Stimulated activated naive B cell treated with anti-CD40 and anti-IgM and Interleukin-4, amounts not matched to agents 10 μg/mL and 1 μg/mL and 100 μg/mL, for 72 hours (primary cell): Measurements from ENCODE around the gene AKAP11.
"Not testable (repeated sequence)": the region's sequence is repeated elsewhere in the genome, so short reads cannot be mapped to it uniquely, and the experiment has no call there.

Experiments used
- ATAC-seq, 2 donors: fragments of 150-1000 bp; cut with Tn5 transposase; replicated peaks; 2 replicates each; pipeline ENCODE4 v1.10.0; 2021; ENCODE audit warnings: moderate library complexity in 1 of 2
- DNase-seq: peaks from one replicate; pipeline ENCODE4 v3.0.0; 2021
- H3K27ac Mint-ChIP-seq: one replicate; pipeline ENCODE4 v1.8.0; 2022; ENCODE audit warnings: mild to moderate bottlenecking, mixed read lengths
- H3K27me3 Mint-ChIP-seq, 2 donors: one replicate each; pipeline ENCODE4 v1.8.0; 2022; ENCODE audit warnings: mixed read lengths in 2 of 2
- H3K36me3 Mint-ChIP-seq, 2 donors: one replicate each; pipeline ENCODE4 v1.8.0; 2022; ENCODE audit warnings: mixed read lengths in 2 of 2, mild to moderate bottlenecking in 1 of 2
- H3K4me1 Mint-ChIP-seq, 2 donors: one replicate each; pipeline ENCODE4 v1.8.0; 2022; ENCODE audit warnings: mixed read lengths in 2 of 2, mild to moderate bottlenecking in 1 of 2
- H3K4me3 Mint-ChIP-seq, 2 donors: one replicate each; pipeline ENCODE4 v1.8.0; 2022; ENCODE audit warnings: mild to moderate bottlenecking in 2 of 2, mixed read lengths in 2 of 2, moderate library complexity in 1 of 2
- H3K9me3 Mint-ChIP-seq, 2 donors: one replicate each; pipeline ENCODE4 v1.8.0; 2022; ENCODE audit warnings: mixed read lengths in 2 of 2, mild to moderate bottlenecking in 1 of 2

Gene AKAP11, protein sequence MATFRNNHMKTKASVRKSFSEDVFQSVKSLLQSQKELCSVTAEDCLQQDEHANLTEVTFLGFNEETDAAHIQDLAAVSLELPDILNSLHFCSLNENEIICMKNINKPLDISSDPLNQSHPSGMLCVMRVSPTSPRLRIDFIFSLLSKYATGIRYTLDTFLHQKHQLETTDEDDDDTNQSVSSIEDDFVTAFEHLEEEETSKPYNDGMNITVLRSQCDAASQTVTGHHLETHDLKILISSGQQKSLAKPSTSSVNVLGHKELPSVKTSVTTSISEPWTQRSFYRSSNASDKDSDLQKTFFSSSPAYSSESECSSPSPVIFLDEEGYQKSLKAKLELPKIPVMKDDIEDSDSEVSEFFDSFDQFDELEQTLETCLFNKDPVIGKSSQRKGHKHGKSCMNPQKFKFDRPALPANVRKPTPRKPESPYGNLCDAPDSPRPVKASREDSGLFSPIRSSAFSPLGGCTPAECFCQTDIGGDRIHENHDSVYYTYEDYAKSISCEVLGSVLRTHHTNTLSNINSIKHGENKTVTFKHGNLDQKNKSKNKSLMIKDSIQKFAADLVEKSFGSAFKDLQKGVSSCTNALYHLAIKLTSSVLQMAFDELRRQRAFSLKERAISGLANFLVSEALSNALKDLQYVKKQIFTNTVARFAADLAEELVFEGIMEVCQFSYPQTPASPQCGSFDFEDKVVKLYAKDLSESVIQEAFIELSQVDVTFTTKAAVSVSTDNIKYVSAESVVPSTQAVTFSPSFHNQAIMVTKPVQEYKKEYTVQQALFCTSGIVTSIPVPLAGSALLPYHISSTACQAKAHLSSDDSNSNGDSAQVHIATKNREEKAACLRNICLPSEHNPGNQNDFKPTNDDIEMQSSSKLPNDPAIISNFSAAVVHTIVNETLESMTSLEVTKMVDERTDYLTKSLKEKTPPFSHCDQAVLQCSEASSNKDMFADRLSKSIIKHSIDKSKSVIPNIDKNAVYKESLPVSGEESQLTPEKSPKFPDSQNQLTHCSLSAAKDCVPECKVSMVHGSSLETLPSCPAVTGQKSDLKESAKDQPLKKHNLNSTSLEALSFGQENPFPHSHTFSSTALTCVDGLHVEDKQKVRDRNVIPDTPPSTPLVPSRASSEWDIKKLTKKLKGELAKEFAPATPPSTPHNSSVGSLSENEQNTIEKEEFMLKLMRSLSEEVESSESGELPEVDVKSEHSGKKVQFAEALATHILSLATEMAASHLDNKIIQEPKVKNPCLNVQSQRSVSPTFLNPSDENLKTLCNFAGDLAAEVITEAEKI (N-terminal part only)

DNA sequence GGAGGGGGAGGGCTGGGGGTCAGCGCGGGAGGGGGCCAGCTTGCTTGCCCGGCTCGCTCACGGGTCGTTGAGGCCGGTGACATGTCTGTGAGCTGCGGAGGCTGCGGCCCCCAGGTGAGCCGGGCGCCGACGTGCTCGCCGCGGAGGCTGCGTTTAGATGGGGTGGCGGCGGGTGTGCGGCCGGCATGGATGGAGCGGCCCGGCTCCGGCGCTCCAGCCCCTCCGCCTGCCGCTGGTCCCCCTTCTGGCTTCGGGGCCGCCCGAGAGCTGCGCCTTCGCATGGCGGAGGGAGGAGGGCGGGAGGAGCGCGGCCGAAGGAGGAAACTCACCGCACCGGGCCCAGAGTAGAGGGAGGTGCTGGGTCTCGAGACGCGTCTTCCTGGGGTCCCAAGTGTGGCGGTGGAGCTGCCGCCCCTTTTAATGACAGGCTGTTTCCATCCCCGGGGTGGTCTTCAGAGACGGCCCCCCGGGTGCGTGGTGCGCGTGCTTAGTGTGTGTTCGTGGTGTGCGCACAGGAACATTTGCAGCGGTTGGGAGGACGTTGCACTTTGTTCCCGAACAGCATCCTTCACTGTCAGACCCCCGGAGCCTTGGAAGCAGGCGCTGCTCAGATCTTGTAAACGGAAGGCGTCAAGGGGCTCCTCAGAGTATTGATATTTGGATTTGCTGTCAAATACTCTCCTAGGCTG, at the start of gene AKAP11:
TSS of gene AKAP11 (plus strand) at position 38 of the 689 bp plus-strand sequence. CDS start 14,197 bp downstream, outside the sequence.
- H3K4me1 Mint-ChIP-seq: peaks cover 28 to 60% of the 10 kb centered on the region in 2 donors
- H3K4me3 Mint-ChIP-seq: peak within 1 kb of the TSS; percentile 96 to 97
- H3K27ac Mint-ChIP-seq: peak within 1 kb of the TSS; percentile 99
- peak; percentile 39 to 47 for ATAC-seq
- H3K36me3 Mint-ChIP-seq: peaks cover 14 to 24% of the 10 kb centered on the region in 2 donors
- H3K9me3 Mint-ChIP-seq: peaks cover 10 to 14% of the 10 kb centered on the region in 2 donors
- no peaks in the 10 kb centered on the region for H3K27me3 Mint-ChIP-seq
- peak; percentile 51 for DNase-seq

DNA sequence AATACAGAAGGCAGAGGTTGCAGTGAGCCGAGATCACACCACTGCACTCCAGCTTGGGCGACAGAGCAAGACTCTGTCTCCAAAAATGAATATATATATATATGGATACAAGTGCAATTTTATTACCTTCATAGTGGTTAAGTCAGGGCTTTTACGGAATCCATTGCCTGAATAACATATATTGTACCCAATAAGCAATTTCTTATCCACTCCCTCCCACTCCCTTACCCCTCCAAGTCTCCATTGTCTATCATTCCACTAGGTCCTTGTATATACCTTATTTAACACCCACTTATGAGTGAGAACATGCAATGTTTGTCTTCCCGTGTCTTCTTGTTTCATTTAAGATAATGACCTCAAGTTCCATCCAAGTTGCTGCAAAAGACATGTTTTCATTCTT, 48.3 kb upstream of the AKAP11 start:
- Mint-ChIP-seq H3K9me3 (peaks cover 0 to 3% of the 10 kb centered on the region in 2 donors), H3K36me3 (peaks cover 26 to 30% of the 10 kb centered on the region in 2 donors), H3K27ac (no peak overlapping the region), H3K4me3 (no peak overlapping the region), H3K27me3 (no peaks in the 10 kb centered on the region), H3K4me1 (peaks cover 2 to 5% of the 10 kb centered on the region in 2 donors)
- DNase-seq: no peak
- ATAC-seq: no peak

DNA sequence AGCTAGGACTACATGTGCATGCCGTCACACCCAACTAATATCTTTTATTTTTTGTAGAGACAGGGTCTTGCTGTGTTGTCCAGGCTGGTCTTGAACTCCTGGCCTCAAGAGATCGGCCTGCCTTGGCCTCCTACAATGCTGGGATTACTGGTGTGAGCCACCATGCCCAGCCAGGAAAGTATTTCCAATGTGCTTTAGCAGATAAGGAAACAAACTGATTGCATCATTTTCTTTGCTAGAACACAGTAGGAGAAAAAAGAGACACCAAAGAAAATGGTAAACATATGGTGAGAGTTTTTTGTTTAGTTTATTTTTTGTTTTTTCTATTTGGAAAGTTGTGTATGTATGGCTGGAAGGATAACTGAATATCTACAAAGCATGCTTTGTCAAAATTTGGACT, 46.9 kb upstream of the AKAP11 start:
- no peak for DNase-seq
- Mint-ChIP-seq H3K4me3 (no peak overlapping the region), H3K4me1 (peaks cover 2 to 6% of the 10 kb centered on the region in 2 donors), H3K36me3 (peaks cover 23 to 25% of the 10 kb centered on the region in 2 donors), H3K9me3 (peaks cover 0 to 3% of the 10 kb centered on the region in 2 donors), H3K27ac (no peak overlapping the region), H3K27me3 (no peaks in the 10 kb centered on the region)
- no peak for ATAC-seq

DNA sequence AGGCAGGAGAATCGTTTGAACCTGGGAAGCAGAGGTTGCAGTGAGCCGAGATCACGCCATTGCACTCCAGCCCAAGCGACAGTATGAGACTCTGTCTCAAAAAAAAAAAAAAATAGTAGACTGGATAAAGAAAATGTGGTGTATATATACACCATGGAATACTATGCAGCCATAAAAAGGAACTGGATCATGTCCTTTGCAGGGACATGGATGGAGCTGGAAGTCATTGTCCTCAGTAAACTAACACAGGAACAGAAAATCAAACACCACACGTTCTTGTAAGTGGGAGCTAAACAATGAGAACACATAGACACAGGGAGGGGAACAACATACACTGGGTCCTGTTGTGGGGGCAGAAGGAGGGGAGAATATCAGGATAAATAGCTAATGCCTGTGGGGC, 45.2 kb upstream of the AKAP11 start:
- not testable (repeated sequence) for H3K9me3 Mint-ChIP-seq, H3K27ac Mint-ChIP-seq

DNA sequence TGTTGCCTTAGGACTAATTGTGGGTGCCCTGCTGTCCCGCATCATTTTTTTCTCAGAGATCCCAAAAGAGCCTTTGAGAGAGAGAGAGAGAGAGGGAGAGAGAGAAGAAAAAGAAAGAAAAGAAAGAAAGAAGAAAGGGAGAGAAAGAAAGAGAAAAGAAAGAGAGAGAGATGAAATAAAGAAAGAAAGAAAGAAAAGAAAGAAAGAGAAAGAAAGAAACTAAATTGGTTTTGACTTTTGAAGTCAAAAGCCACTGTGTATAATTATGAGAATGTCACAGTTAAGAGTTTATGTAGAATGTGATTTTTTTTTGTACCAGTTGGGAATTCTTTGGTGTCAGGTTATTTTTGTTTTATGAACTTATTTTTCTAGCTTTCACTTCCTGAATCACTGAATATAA, 43.4 kb upstream of the AKAP11 start:
- Mint-ChIP-seq H3K27ac (no peak overlapping the region), H3K36me3 (peaks cover 18 to 21% of the 10 kb centered on the region in 2 donors), H3K27me3 (no peaks in the 10 kb centered on the region), H3K4me3 (no peak overlapping the region), H3K9me3 (peaks cover 0 to 3% of the 10 kb centered on the region in 2 donors), H3K4me1 (peaks cover 2 to 6% of the 10 kb centered on the region in 2 donors)
- no peak for ATAC-seq
- no peak for DNase-seq

More for the DNA sequence above, 45.2 kb upstream of the AKAP11 start:
- H3K27me3 Mint-ChIP-seq, H3K4me3 Mint-ChIP-seq, DNase-seq, H3K4me1 Mint-ChIP-seq, ATAC-seq: not testable (repeated sequence)
- peaks cover 18 to 19% of the 10 kb centered on the region in 2 donors for H3K36me3 Mint-ChIP-seq

DNA sequence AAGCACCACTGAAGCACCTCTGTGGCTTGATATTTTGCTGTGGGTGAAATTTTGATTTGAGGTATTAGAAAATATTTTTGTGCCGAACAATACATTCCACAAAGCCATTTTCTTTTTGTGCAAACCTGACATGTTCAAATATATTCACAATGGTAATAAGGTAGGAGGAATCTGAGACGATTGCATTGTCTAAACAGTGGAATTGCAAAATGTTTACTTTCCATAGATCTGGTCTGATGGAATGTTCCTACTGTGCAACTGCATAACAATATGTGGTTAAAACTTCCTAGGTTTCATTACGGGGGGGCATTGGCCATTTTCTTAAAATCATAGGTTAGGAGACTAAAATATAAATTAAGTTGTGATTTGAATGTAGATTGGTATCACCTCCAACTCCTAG, 42.7 kb upstream of the AKAP11 start:
- Mint-ChIP-seq H3K27me3 (no peaks in the 10 kb centered on the region), H3K9me3 (peaks cover 0 to 3% of the 10 kb centered on the region in 2 donors), H3K27ac (no peak overlapping the region), H3K36me3 (peaks cover 16 to 19% of the 10 kb centered on the region in 2 donors), H3K4me3 (no peak overlapping the region), H3K4me1 (peaks cover 2 to 6% of the 10 kb centered on the region in 2 donors)
- no peak for ATAC-seq
- no peak for DNase-seq

DNA sequence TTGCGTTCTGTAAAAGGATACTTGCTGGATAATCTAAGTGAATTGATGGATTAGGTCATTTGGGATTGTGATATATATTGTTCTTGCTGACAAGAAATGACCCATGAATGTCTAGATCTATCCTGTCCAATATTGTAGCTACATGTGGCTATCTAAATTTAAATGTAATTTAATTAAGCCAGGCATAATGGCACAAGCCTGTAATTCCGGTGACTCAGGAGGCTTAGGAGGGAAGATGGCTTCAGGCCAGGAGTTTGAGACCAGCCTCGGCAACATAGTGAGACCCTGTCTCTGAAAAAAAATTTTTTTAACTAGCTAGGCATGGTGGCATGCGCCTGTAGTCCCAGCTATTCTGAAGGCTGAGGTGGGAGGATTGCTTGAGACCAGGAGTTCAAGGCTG, 39.3 kb upstream of the AKAP11 start:
- no peak for ATAC-seq
- no peak overlapping the region for H3K27ac Mint-ChIP-seq
- no peak overlapping the region for H3K4me3 Mint-ChIP-seq

DNA sequence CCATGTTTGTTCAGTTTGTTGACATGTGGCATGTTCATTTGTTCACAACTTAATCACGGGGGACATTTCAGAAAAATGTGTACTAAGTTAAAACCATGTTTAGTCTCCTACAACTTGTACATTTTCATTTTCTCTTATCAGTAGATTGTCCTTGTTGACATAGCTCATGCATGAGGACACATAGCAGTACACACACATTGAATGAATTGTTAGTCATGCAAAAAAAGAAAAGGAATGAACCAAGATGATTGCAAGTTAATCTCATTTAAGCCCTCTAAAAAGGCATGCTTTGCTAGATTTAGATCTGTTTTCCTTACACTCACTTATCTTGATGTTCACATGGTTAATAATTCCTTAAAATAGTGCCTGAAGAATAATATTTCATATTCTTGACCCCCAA, 38.2 kb upstream of the AKAP11 start:
- no peak for DNase-seq
- no peak overlapping the region for H3K27ac Mint-ChIP-seq
- H3K4me3 Mint-ChIP-seq: no peak overlapping the region
- H3K9me3 Mint-ChIP-seq: no peaks in the 10 kb centered on the region
- ATAC-seq: no peak
- H3K27me3 Mint-ChIP-seq: no peaks in the 10 kb centered on the region
- H3K4me1 Mint-ChIP-seq: peaks cover 0 to under 1% of the 10 kb centered on the region in 2 donors
- H3K36me3 Mint-ChIP-seq: peaks cover 0 to 3% of the 10 kb centered on the region in 2 donors

More for the DNA sequence above, 39.3 kb upstream of the AKAP11 start:
- DNase-seq: no peak
- H3K4me1 Mint-ChIP-seq: peaks cover 2 to 6% of the 10 kb centered on the region in 2 donors
- no peaks in the 10 kb centered on the region for H3K9me3 Mint-ChIP-seq
- no peaks in the 10 kb centered on the region for H3K27me3 Mint-ChIP-seq
- peaks cover 0 to 3% of the 10 kb centered on the region in 2 donors for H3K36me3 Mint-ChIP-seq

DNA sequence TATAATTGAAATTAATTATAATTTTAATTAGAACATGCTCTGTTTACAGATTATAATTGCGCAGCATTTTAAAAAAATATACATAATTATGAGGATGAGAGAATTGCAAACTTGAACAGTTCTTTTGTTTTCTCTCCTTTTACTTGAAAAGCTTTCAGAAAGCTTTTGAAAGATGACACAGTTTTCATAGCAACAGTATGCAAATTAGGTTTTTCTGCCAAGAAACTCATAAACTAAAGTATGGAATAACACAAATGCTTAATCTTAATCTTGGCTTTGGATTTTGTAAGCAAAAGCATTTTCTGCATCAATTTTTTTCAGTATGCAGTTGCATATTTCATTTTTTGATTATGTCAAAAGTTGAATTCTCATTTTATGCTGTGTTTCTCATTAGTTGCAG, 32.8 kb upstream of the AKAP11 start:
- H3K27me3 Mint-ChIP-seq: peaks cover 0 to 6% of the 10 kb centered on the region in 2 donors

DNA sequence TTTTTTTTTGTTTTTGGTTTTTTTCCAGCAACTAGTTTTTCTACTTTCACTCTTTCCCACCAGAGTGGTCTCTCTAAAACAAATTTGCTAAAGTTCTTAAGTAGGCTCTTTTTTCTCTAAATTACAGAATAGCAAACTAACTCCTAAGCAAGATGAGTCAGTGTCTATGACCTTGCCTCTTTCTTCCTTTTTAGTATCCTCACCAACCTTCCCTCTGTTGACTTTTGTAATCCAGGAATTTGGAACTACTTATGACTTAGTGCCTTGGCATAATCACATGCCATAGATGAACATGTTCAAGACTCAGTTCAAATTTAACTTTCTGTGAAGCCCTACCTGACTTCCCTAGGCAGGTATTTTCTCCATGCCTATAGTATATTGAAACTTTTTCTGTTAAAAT, 32.3 kb upstream of the AKAP11 start:
- Mint-ChIP-seq H3K4me1 (no peaks in the 10 kb centered on the region), H3K27ac (no peak overlapping the region), H3K36me3 (peaks cover 0 to 4% of the 10 kb centered on the region in 2 donors), H3K4me3 (no peak overlapping the region), H3K9me3 (no peaks in the 10 kb centered on the region), H3K27me3 (peaks cover 0 to 6% of the 10 kb centered on the region in 2 donors)
- no peak for ATAC-seq
- DNase-seq: no peak

More for the DNA sequence above, 32.8 kb upstream of the AKAP11 start:
- H3K4me3 Mint-ChIP-seq: no peak overlapping the region
- no peak for DNase-seq
- peaks cover 0 to 4% of the 10 kb centered on the region in 2 donors for H3K36me3 Mint-ChIP-seq
- no peaks in the 10 kb centered on the region for H3K9me3 Mint-ChIP-seq
- H3K4me1 Mint-ChIP-seq: no peaks in the 10 kb centered on the region
- ATAC-seq: no peak
- no peak overlapping the region for H3K27ac Mint-ChIP-seq

DNA sequence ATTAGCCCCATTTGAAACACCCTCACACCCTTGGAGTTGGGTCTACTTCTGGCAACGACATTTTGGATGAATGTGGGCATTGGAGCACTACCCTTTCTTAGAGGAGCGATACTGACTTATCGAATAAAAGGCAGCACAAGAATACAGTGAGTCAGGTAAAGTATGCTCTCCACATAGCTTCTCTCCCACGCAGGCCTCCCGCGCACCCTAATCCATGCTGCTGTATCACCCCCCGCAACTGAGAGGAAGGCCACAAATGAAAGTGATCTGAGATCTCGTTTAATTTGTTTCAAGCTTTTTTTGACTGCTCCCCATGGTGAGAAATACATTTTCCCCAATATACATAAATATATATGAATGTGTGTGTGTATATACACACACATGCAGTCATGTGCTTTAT, 25.4 kb upstream of the AKAP11 start:
- no peaks in the 10 kb centered on the region for H3K36me3 Mint-ChIP-seq
- H3K4me1 Mint-ChIP-seq: no peaks in the 10 kb centered on the region
- H3K9me3 Mint-ChIP-seq: no peaks in the 10 kb centered on the region
- H3K27me3 Mint-ChIP-seq: peaks cover 0 to 6% of the 10 kb centered on the region in 2 donors
- no peak for ATAC-seq
- no peak overlapping the region for H3K27ac Mint-ChIP-seq
- no peak for DNase-seq
- no peak overlapping the region for H3K4me3 Mint-ChIP-seq

DNA sequence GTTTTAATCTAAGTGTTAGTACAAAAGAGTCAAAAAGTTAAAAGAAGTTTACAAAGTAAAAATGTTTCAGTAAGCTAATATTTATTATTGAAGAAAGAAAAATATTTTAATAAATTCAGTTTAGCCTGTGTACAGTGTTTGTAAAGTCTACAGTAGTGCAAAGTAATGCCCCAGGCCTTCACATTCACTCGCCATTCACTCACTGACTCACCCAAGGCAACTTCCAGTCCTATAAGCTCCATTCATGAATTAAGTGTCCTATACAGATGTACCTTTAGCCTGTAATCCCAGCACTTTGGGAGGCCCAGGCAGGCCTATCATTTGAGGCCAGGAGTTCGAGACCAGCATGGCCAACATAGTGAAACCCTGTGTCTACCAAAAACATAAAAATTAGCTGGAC, 24.1 kb upstream of the AKAP11 start:
- peaks cover 0 to 6% of the 10 kb centered on the region in 2 donors for H3K27me3 Mint-ChIP-seq
- H3K4me3 Mint-ChIP-seq: no peak overlapping the region
- H3K4me1 Mint-ChIP-seq: no peaks in the 10 kb centered on the region
- H3K36me3 Mint-ChIP-seq: no peaks in the 10 kb centered on the region
- no peak for DNase-seq
- peak overlapping the region; percentile 5 for H3K27ac Mint-ChIP-seq
- H3K9me3 Mint-ChIP-seq: no peaks in the 10 kb centered on the region
- no peak for ATAC-seq

DNA sequence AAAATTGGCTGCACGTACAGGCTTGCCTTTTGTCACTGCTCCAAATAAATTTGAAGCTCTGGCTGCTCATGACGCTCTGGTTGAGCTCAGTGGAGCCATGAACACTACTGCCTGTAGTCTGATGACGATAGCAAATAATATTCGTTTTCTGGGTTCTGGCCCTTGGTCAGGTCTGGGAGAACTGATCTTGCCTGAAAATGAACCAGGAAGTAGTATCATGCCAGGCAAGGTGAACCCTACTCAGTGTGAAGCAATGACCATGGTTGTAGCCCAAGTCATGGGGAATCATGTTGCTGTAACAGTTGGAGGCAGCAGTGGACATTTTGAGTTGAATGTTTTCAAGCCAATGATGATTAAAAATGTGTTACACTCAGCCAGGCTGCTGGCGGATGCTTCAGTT, 16.1 kb upstream of the AKAP11 start:
- ATAC-seq (no peak), DNase-seq (no peak)
- Mint-ChIP-seq H3K27ac (no peak overlapping the region), H3K9me3 (no peaks in the 10 kb centered on the region), H3K36me3 (no peaks in the 10 kb centered on the region), H3K4me1 (no peaks in the 10 kb centered on the region), H3K27me3 (no peaks in the 10 kb centered on the region), H3K4me3 (no peak overlapping the region)
